T-helper 2 cell (primary cell): ENCODE measurements around the gene NRF1.
"Not testable (repeated sequence)": the region's sequence is repeated elsewhere in the genome, so short reads cannot be mapped to it uniquely, and the experiment has no call there.

Source experiments
- DNase-seq, 5 experiments: peaks; one replicate each; pipeline versions ENCODE4 v3.0.0 to v3.0.0-alpha.2; 2012 to 2022

NRF1 gene

DNA sequence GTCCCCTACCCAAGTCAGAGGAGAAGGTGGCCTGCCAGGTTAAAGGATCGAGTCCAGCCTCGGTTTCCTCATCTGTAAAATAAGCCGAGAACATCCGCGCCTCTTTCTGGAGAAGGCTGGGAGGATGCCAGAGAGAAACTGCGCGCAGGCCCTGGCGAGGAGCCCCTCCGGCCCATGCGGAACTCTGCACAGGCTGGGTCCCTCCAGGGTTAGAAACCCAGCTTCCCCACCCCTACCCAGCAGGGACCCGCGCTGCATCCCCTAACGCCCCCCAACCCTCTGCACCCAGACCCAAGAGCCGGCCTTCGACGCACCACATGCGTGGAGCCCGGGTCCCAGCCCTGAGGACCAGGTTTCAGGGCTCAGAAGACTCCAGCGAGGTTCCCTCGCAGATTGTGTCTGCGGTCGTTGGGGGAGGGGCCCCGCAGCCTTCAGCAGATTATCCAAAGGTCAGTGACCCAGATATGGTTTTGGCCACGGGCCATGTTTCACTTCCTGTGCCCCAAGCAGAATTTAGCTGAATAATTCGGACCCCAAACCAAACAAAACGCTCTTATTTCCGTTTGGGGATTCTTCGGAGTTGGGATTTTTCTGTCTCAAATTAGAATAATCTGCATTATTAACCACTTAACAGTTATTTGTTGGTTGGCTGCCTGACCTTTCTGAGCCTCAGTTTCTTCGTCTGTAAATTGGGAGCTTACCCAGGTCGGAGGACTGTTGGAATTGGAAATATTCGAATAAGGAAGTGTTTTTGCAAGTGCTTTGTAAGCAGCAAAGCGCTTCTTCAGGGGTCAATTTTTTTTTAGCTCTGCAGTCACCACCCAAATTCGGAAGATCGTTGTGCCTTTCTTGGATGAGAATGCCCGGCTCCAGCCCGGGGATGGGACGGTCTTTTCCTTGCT, 173.5 kb downstream of the NRF1 start:
- no peak for DNase-seq

DNA sequence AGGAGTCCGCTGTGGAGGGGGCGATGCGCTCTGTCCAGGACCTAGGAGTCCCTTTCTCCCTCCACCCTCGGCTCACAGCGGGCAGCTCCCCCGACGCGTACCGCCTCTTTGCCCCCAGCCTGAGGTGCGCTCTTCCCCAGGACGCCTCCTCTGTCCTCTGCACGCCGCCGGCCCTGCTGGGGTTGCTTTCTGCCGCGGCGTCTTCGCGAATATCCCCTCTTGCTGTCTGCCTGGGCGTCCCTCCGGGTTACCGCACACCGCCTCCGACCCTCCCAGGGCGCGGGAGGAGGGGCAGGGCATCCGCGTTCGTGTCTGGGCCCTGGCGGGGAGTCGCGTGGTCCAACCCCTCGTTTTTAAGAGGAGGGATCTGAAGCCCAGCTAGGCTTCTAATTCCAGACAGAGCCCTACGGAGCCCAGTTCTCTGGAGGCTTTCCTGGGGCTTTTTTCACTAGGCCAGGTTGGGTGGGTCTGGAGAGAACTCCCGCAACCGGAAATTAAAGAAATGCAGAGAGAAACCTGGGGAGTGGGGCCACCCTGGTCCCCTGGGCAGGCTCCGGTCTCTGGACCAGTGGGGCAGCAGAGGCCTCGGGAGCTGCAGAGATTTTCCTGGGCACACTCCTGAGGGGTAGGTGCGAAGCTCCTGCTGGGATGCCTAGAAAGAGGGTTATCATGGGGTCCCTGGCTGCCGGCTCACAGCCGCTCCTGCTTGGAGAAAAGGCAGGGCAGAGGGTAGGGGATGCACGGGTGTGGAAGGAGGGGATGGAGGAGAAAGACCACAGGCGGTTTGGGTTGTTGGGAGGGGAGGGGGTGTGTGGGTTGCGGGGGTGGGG, 174.4 kb downstream of the NRF1 start:
- DNase-seq = peak in 1 of 5 experiments; percentile 24

DNA sequence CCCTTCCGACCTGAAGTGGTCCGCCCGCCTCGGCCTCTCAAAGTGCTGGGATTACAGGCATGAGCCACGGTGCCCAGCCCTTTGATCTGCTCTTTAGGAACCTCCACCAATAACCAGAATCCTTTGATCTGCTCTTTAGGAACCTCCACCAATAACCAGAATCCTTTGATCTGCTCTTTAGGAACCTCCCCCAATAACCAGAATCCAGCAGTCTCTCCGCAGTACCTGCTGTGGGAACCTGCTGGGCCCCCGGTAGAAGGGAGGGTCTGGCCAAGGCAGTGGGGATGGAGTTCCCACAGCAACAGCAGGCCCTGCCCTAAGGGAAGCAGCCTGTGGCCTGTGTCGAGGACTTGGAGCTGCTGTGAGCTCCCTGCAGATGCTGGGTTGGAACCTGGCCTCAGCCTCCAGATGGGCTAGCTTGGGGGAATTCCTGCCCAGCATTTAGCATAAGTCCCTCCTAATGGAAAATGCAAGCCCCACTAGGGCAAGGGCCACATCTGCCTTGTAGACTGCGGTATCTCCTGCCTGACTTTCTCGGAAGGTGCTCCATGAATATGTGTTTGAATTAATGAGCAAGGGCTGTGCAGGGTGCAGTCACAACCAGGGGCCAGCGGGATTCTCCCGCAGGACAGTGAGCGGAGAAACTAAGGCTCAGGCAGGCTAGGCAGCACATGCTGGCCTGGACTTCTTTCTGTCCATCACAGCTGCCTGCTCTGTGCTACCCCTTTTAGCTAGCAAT, 175.5 kb downstream of the NRF1 start:
- no peak for DNase-seq

DNA sequence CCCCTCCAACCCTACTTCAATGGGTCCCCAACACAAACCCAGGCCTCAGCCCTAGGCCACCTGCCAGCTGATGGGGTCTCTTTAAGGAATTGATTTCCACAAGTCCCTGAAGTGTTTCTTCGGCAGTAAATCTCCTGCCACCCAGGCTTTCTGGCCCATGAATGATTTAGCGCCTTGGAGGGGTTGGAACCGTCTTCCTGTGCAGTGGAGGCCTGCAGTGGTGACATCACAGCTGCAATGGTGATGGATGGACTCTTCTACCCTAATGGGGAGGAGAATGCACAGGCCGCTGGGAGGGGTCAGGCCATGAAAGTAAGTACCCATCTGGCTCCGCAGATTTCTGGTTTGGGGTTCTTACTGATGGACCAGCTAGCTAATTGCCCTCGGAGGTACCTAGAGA, 177.5 kb downstream of the NRF1 start:
- no peak for DNase-seq

DNA sequence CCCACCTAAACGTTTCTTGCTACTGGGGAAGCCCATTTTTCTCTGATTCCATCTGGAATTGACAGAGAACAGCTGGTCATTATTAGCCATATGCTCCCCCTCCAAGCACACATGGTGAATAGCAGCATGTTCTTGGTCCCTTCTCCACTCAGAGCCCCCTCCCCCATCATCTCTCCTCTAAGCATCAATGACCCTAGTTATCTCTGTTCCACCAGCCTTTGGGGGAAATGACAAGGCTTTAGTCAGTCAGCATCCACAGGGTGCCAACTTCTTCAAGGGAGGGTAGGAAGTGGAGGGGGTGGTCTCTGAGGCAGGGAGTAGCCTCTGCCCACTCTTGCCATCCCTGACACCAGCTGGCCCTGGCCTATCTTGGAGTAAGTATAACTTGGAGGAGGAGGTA, 178.1 kb downstream of the NRF1 start:
- DNase-seq = no peak

DNA sequence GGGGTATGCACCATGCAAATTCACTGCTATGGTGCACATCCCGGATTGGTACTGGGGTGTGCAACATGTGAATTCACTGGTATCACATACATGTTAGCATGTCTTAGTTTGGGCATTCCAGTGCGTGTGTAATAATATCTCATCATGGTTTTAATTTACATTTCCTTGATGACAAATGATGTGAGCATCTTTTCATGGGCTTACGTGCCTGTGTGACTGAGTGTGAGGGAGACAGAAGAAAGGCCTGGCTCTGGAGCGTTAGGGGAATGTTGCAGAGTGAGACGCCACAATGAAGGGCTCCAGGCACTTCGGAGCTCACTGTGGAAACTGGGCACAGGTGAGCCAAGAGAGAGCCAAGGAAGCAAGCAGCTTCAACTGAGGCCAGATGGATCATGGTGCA, 178.6 kb downstream of the NRF1 start:
- DNase-seq = no peak

DNA sequence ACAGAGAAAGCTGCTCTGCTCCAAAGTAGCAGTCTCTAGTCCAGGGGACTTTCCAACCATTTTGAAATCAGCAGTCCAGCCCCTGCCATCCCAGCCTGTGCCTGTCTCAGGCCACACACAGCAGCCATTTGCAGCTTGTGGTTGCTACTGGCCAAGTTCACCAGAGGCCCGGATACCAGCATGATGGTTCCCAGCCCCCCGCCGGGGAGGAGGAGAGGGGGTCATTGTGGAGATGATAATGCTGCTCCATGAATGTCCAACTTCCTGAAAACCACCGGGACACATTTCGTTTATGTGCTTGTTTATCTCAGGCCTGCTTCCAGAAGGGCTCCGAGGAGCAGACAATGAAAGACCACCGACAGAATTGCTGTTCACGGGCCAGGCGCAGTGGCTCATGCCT, 181.2 kb downstream of the NRF1 start:
- no peak for DNase-seq

DNA sequence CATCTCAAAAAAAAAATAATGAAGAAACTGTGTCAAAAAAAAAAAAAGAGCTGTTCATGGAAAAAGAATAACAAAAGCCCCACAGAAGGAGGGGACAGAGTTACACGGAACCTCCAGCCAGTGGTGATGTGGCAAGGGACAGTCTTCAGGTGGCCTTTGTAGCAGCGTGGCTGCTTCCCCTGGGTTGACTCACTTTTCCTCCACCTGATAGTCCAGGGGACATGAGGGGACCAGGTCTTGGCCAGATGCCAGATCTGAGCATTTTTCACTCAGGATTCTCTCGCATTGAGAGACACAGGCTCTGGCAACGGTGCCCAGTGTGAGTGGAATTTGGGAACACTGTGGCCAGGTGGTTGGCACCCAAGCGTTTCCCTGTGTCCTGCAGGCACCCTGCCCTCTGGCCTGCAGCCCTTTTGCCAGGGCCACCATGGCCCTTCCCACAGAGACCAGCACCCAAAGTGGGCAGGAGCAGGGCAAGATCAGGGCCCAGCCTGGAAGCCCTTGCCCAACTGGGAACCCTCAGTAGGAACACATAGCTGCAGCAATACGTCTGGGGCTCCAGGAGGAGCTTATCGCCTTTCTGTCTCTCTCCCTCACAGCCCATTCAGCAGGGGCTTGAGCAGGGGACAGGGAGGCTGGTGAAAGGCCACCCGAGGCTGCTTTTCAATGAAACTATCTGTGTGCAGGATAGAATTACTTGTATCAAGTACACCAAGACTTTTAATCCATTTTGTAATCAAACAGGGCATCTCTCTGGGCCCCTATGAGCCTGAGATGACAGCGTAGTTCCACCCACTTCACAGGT, 182.2 kb downstream of the NRF1 start:
- DNase-seq = no peak

DNA sequence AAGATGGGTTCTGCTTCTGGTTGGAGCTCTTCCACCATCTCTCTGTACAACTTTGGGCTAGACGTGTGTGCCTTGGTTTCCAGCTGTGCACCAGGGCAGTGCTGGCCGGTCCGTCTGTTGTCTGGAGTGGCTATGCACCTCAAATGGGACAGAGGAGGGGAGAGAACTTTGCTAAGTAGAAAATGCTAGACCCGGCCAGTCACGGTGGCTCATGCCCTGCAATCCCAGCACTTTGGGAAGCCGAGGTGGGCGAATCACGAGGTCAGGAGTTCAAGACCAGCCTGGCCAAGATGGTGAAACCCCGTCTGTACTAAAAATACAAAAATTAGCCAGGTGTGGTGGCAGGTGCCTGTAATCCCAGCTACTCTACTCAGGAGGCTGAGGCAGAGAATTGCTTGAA, 182.9 kb downstream of the NRF1 start:
- DNase-seq = not testable (repeated sequence)

DNA sequence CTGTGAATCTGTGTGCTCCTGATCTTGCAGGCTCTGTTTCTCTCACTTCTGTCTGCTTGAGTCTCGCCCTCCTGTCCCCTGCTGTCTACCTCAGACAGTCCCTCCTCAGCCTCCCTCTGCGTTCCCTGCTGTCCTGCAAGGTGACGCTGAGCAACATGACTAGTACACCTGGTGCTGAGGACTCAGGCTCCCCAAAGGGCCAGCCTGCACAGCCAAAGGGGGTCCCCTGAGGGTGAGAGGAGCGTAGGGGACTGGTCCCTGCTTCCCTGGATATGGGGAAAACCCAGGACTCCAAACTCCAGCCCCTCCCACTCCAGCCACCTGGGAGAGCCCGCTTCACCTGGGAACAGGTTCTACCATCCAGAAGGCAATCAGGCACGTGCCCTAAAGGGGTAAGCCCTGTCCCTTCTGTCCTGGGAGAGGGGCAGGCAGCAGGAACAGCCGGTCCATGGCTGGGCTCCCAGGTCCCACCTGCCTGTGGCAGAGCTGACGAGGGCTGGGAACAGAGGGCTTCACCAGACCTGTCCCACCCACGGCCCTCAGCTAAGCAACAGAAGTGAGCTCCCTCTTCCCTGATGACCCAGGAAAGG, 184.8 kb downstream of the NRF1 start:
- no peak for DNase-seq

DNA sequence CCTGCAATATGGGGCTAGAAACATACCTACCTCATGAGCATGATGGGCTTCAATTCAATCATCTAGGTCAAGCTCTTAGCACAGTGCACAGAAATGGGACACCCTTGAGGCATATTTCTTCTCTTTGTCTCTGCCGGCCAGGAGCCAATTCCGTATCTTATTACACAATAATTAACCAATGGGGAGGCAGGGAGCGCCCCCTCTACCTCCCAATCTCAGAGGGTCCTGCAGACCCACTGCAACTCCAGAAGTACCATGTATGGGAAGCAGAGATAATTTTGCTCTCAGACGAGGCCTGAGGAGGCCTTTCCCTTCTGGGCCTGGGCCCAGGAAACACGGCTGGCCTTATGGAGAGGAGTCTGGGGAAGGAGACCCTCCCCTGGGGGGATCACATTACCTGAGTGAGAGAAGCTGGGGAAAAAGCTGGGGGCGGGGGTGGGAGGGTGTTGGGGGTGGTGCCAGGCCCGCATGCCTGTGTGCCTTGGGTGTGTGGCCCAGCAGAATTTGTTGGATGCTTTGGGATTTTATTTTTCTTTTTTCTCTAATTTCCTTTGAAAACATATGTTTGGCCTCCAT, 185.8 kb downstream of the NRF1 start:
- DNase-seq = no peak

DNA sequence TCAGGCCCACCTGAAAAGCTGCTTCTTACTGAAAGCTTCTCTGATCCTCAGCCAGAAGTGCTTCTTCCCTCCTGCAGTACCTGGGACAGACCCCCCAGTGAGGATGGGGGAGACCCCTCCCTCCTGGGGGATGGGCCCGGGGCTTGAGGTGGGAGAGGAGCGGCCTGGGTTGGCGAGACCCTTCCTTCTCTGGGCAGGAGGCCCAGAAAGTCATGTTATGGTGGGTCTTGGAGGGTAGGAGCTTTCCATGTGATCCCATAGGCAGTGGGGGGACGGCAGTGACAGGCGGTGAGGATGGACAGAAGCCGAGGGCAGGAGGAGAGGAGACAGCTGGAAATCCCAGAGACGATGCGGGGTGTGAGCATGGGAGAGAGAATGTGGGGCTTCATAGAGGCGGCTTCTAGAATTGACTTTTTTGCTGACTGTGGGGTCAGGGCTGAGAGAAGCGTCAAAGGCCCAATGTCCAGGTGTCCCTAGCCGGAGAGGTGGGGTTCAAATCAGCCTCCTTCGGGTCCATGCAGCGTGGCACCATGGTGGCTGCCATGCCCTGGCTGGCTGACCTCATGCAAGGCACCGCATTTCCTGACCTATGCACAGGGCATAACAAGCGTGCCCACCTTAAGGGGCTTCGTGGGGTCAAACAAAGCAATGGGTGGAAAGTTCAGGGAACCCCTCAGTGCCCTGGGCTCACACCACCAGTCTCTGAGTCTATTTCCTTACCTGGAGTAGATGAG, 187.3 kb downstream of the NRF1 start:
- DNase-seq = no peak

DNA sequence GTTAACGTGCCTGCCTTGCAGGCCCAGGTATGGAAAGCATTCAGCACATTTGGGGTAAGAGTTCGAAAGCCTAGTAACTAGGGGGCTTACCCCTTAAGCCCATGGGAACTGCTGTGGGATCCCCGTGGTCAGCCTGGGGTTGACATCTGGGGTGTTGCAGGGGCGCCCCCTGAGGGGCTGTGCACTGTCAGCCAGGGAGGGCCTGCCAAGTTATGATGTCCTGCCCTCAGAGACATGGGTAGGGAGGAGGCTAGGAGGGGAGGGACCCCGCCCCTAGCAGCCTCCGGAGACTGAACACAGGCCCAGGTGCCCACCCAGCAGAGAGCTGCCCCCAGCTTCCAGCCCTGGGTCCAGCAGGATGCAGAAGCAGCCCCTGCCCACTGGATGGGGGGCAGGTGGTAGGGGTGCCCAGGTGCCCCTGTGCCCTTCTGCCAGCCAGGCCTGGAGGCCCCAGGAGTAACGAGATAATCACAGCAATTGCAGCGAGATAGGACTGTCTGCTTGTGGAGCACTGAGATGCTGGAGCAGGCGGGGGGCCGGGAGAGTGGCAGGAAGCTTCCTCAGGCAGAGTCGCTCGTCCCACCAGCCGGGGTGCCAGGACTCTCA, 187.9 kb downstream of the NRF1 start:
- no peak for DNase-seq

DNA sequence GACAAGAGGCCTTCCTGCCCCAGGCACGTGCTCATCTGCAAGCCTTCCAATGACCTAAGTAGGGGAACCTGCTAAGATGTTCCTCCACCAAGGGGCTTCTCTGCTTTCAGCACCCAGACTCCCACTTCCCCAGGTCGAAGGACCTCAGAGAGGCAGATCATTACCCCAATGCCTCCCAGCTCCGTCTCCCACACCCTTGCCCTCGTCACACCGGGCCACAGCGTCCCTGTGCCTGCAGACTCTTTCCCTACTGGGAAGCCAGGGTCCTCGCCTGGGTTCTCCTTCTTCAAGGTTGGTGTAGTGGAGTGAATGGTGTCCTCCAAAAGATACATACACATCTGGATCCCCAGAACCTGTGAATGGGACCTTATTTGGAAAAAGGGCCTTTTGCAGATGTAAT, 189.4 kb downstream of the NRF1 start:
- DNase-seq = no peak

DNA sequence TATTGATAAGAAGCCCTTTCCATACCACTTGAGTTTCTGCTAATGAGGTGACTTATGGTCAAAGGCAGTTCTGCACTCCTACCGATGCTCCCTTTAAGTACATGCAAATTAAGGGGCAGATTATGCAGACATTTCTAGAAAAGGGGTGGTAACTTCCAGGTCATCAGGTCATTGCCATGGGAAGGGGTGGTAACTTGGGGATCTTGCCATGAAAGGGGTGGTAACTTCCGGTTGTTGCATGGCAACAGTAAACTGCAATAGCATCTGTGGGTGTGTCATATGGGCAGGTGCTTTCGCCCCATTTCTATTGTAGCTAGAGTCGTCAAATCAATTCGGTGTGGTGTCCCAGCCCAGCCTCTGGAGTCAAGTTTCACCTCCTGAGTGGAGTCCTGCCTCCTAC, 190.4 kb downstream of the NRF1 start:
- DNase-seq = no peak

DNA sequence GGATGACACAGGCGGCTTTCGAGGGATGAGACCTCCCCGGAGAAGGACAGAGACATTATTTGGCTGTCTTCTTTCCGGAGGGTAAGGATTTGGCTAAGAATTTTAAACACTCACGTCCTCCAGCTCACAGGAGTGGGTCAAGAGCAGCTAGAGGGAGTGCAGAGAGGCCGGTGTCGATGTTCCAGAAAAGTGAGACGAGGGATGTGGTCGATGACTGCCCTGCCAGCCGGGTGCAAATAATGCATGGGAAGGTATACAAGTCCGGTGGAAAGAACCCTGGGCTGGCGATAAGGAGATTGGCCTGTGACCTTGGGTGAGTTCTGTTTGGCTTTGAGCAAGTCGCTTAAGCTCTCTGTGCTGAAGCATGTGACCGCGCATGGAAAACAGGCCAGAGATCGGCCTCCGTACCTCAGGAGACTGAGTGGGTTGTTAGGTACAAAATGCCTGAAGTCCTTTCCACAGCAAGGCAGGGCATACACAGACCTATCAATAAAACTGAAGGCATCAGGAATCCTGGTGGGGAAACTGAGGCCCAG, 192.1 kb downstream of the NRF1 start:
- no peak for DNase-seq

DNA sequence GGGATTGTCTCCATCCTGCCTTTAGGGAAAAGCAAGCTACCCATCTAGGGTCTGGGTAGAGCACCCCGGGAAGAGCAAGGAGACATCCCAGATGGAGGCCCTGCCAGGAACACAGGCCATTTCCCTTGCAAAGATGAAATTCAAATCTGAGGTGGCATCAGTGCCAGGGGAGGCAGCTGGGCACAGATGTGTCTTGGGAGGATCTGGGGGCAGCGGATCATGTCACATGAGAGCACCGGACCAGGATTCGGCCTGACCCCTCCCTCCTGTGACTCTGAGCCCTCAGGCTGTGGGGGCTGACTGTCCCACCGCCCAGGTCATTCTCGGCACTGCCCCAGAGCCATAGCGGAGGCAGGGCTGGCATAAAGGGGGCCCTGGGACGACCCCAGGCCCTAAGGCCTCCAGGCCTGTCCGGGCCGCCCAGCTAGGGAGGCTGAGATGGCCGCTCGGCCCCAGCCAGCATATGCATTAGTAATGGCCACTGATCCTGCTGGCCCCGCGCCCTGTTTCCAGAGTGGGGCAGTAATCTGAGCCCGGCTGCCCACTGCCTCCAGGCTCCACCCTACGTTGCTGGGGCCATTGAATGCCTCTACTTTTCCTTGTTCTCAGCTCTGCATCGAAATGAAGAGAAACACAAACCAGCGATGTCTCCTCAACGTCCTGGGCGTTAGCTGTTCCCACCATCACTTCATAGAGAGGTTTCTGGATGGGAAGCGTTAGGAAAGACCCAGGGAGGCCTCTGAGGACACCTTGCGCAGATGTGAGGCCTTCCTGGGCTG, 192.8 kb downstream of the NRF1 start:
- no peak for DNase-seq

DNA sequence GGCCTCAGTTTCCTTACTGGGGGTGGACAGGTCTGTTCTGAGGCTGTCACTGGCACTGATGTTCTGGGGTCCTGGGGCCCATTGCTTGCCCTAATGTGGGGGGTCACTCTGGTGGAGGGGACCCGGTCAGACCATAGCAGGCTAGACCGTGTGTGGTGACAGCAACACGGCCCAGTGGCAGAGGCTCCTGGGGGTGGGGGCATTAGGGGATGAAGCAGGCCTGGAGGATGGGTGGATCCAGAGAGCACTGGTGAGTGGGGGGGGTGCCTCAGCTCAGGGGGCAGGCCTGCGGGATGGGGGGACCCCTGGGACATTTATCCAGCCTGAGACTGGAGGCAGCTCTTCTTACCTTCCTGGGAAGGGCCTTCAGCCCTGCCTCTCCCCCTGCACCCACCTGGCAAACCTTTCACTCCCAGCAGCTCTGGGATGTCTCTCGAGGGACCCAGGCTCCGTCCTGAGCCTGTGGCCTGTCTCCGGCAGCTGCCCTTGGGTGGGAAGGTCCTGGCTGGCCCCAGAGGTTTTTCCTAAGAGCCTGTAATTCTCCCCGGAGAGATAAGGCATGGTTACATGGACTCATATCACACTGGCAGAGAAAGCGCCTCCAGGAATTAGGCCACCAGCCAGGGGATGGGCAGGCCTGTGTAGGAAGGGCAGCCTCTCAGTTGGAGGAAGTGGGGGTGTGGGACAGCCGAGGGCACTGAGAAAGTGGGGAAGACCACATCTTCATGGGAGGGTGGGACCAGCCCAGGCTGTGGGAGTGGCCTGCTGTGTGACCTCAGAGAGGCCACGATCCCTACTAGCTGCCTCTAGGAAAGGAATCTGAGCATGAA, 193.6 kb downstream of the NRF1 start:
- DNase-seq = no peak
